KMS-11 (cell line): ENCODE measurements around the gene NOTO.

Source experiments
- H2AFZ ChIP-seq: fragments of 200-600 bp; sonication (generic); 2 replicates; pipeline ENCODE4 v1.6.1; 2016; ENCODE audit warnings: antibody characterized with exemption, mixed run types, low read depth
- H3K27ac ChIP-seq: fragments of 200-600 bp; sonication (generic); 2 replicates; pipeline ENCODE4 v1.6.1; 2016; ENCODE audit warnings: mild to moderate bottlenecking, mixed run types
- H3K27me3 ChIP-seq: fragments of 200-600 bp; sonication (generic); 2 replicates; pipeline ENCODE4 v1.6.1; 2017; ENCODE audit warnings: mild to moderate bottlenecking, low read depth, mixed run types, moderate library complexity; ENCODE audit not compliant: insufficient read depth
- H3K36me3 ChIP-seq: fragments of 200-600 bp; sonication (generic); 2 replicates; pipeline ENCODE4 v1.6.1; 2017; ENCODE audit warnings: mild to moderate bottlenecking, mixed run types; ENCODE audit not compliant: insufficient read depth
- H3K4me1 ChIP-seq: fragments of 200-600 bp; sonication (generic); 2 replicates; pipeline ENCODE4 v1.6.1; 2016; ENCODE audit warnings: mild to moderate bottlenecking, low read depth, mixed run types; ENCODE audit not compliant: poor library complexity, severe bottlenecking
- H3K4me2 ChIP-seq: fragments of 200-600 bp; sonication (generic); 2 replicates; pipeline ENCODE4 v1.7.0; 2016; ENCODE audit warnings: mild to moderate bottlenecking, mixed run types
- H3K4me3 ChIP-seq: fragments of 200-600 bp; sonication (generic); IDR thresholded peaks from 2 replicates; pipeline ENCODE4 v1.6.1; 2017; ENCODE audit warnings: low read depth, low read length, mixed read lengths; ENCODE audit not compliant: insufficient read depth
- H3K79me2 ChIP-seq: fragments of 200-600 bp; sonication (generic); 2 replicates; pipeline ENCODE4 v1.6.1; 2016; ENCODE audit warnings: low read depth, mixed run types; ENCODE audit not compliant: insufficient read depth
- H3K9ac ChIP-seq: fragments of 200-600 bp; sonication (generic); 2 replicates; pipeline ENCODE4 v1.6.1; 2016; ENCODE audit warnings: mild to moderate bottlenecking, mixed run types
- H4K20me1 ChIP-seq: fragments of 200-600 bp; sonication (generic); 2 replicates; pipeline ENCODE4 v1.6.1; 2016; ENCODE audit warnings: mild to moderate bottlenecking, mixed run types; ENCODE audit not compliant: insufficient read depth
- CTCF ChIP-seq: fragments of 200-600 bp; sonication (generic); conservative IDR thresholded peaks from 2 replicates; pipeline ENCODE4 v1.6.1; 2017; ENCODE audit warnings: low read depth, mild to moderate bottlenecking, antibody characterized with exemption, low read length, moderate library complexity, mixed read lengths

The NOTO gene

GRCh38 chr2:73174941-73175662 is 27.3 kb upstream of the NOTO start:
- no peak for TF ChIP-seq CTCF
- Histone ChIP-seq H3K4me2 (no peak overlapping the region), H3K27me3 (peaks cover 7% of the 10 kb centered on the region; the same call in 1 of the 2 replicates), H3K9ac (no peak overlapping the region), H3K4me1 (peaks cover 6% of the 10 kb centered on the region), H3K27ac (no peak overlapping the region), H4K20me1 (no peaks in the 10 kb centered on the region), H3K79me2 (no peaks in the 10 kb centered on the region), H3K36me3 (no peaks in the 10 kb centered on the region), H2AFZ (no peak overlapping the region), H3K4me3 (no peak overlapping the region)

GRCh38 chr2:73175663-73176204 is 26.6 kb upstream of the NOTO start:
- Histone ChIP-seq H3K4me2 (no peak overlapping the region), H3K9ac (no peak overlapping the region), H3K27ac (no peak overlapping the region), H4K20me1 (no peaks in the 10 kb centered on the region), H2AFZ (no peak overlapping the region), H3K36me3 (no peaks in the 10 kb centered on the region), H3K4me1 (peaks cover 6% of the 10 kb centered on the region), H3K79me2 (no peaks in the 10 kb centered on the region), H3K27me3 (peaks cover 7% of the 10 kb centered on the region; the same call in 1 of the 2 replicates), H3K4me3 (no peak overlapping the region)
- TF ChIP-seq CTCF = no peak

- H3K79me2 ChIP-seq = no peaks in the 10 kb centered on the region
- peaks cover 6% of the 10 kb centered on the region for H3K4me1 ChIP-seq
- peak overlapping the region; percentile 53 for H3K4me2 ChIP-seq
- H4K20me1 ChIP-seq = no peaks in the 10 kb centered on the region
- TF ChIP-seq CTCF = no peak
- H3K4me3 ChIP-seq = no peak overlapping the region
- H3K9ac ChIP-seq = no peak overlapping the region
- no peaks in the 10 kb centered on the region for H3K36me3 ChIP-seq
- H3K27me3 ChIP-seq = peaks cover 7% of the 10 kb centered on the region; the same call in 1 of the 2 replicates
- H3K27ac ChIP-seq = no peak overlapping the region
- peak overlapping the region; percentile 76 for H2AFZ ChIP-seq
These were observed 26.0 kb upstream of the NOTO start for GRCh38 chr2:73176205-73176880.

GRCh38 chr2:73176881-73177644 is 25.3 kb upstream of the NOTO start:
- Histone ChIP-seq H3K27me3 (peaks cover 7% of the 10 kb centered on the region; the same call in 1 of the 2 replicates), H3K9ac (peak overlapping the region; percentile 14; the same call in 1 of the 2 replicates), H3K36me3 (no peaks in the 10 kb centered on the region), H3K4me1 (peaks cover 6% of the 10 kb centered on the region), H3K4me3 (peak overlapping the region; percentile 75), H3K79me2 (no peaks in the 10 kb centered on the region), H3K4me2 (peak overlapping the region; percentile 53), H3K27ac (no peak overlapping the region), H2AFZ (peak overlapping the region; percentile 76), H4K20me1 (no peaks in the 10 kb centered on the region)
- peak; percentile 96 for TF ChIP-seq CTCF
